Thyroid gland (tissue), 4 donors: ENCODE measurements around the gene DOK6.

Source experiments
- CTCF ChIP-seq, 6 experiments: fragments of 200-600 bp in 3 of 6; fragments of 450-650 bp in 3 of 6; sonication (generic) in 3 of 6; IDR thresholded peaks; one replicate each; pipeline ENCODE4 v1.5.1; 2016 to 2019; ENCODE audit warnings: antibody characterized with exemption in 6 of 6, mild to moderate bottlenecking in 2 of 6, inconsistent platforms in 1 of 6, moderate library complexity in 1 of 6
- POLR2A ChIP-seq, 2 donors: fragments of 450-650 bp; IDR thresholded peaks; one replicate each; pipeline ENCODE4 v1.6.1; 2017; ENCODE audit warnings: antibody characterized with exemption in 2 of 2, mild to moderate bottlenecking in 2 of 2, moderate library complexity in 1 of 2

DNA sequence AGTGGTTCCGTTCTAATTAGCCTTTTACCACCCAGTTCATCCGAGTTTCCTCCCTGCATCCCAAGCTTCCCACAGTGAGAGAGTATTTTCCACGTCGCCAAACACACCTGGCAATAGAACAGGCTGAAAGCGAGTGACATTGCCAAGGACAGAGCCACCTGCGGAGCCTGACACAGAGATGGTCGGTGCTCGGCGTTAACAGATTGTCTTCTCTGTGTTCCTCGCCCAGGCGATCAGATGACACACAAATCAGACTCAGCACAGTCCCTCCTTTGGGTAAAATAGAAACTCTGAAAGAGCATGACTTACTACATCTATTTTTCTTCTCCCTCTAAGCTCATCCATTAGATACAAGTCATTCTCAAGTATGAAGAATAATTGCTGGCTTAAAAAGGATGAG, 439.3 kb downstream of the DOK6 start:
- TF ChIP-seq CTCF (IDR thresholded peaks at IDR 0.05), result no peak
- no peak for TF ChIP-seq POLR2A (IDR thresholded peaks at IDR 0.05)
